ENCODE data around the gene PAQR5. TPM values are rescaled to one million over a fixed set of nuclear protein-coding genes. Genes with fewer than 3 reads are reported as not detected.
"Not testable (repeated sequence)": the region's sequence is repeated elsewhere in the genome, so short reads cannot be mapped to it uniquely, and the experiment has no call there.

PAQR5 gene
- total RNA-seq, 1 experiment from 2014 or later, result 2.0 TPM

DNA sequence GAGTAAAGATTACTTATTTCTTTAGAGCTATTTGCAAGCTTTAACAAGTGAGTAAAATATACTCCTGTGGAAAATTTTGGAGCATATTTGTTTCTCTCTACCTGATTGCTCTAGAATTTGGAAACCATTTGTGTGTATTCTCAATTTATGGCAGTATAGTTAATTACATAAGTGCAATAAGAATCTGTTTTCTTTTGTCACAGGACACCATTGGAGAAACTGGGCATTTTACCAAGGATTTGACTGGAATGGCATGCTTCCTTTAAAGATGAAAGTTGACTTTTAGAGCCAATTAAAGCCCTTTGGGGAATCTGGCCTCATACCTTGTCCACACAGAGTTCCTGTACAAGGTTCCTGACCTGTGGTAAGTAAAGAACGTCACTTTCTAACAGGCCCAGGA, 38.4 kb downstream of the PAQR5 start:
- H3K9me3 ChIP-seq (ENCODE audit: control insufficient read depth, insufficient read depth, low read depth, low read length), result no peaks in the 10 kb centered on the region
- DNase-seq (ENCODE audit: low read depth, low spot score) (no peak), ATAC-seq (no peak)
- H3K27ac ChIP-seq (ENCODE audit: low read length), result no peak overlapping the region
- intact Hi-C loops (cut with micrococcal nuclease; ENCODE audit: unreplicated experiment), result no loop called here
- no peaks in the 10 kb centered on the region for H3K4me1 ChIP-seq (ENCODE audit: control insufficient read depth, insufficient read depth, low read length)
- H3K4me3 ChIP-seq (ENCODE audit: low read depth in 2 of 2, low read length in 2 of 2), result no peak overlapping the region
- TF ChIP-seq TCF7L2 (IDR thresholded peaks at IDR 0.05; ENCODE audit: low read depth, low read length) (no peak), CTCF (IDR thresholded peaks at IDR 0.05) (no peak), SIN3A (IDR thresholded peaks at IDR 0.05; ENCODE audit: borderline replicate concordance, insufficient read depth, low read depth, low read length) (no peak), POLR2AphosphoS5 (IDR thresholded peaks at IDR 0.05; ENCODE audit: low read depth, low read length) (no peak)
- TF ChIP-seq, protein P1, sequence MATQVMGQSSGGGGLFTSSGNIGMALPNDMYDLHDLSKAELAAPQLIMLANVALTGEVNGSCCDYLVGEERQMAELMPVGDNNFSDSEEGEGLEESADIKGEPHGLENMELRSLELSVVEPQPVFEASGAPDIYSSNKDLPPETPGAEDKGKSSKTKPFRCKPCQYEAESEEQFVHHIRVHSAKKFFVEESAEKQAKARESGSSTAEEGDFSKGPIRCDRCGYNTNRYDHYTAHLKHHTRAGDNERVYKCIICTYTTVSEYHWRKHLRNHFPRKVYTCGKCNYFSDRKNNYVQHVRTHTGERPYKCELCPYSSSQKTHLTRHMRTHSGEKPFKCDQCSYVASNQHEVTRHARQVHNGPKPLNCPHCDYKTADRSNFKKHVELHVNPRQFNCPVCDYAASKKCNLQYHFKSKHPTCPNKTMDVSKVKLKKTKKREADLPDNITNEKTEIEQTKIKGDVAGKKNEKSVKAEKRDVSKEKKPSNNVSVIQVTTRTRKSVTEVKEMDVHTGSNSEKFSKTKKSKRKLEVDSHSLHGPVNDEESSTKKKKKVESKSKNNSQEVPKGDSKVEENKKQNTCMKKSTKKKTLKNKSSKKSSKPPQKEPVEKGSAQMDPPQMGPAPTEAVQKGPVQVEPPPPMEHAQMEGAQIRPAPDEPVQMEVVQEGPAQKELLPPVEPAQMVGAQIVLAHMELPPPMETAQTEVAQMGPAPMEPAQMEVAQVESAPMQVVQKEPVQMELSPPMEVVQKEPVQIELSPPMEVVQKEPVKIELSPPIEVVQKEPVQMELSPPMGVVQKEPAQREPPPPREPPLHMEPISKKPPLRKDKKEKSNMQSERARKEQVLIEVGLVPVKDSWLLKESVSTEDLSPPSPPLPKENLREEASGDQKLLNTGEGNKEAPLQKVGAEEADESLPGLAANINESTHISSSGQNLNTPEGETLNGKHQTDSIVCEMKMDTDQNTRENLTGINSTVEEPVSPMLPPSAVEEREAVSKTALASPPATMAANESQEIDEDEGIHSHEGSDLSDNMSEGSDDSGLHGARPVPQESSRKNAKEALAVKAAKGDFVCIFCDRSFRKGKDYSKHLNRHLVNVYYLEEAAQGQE (IDR thresholded peaks at IDR 0.05; ENCODE audit: insufficient read depth in 1 of 2, low read depth in 2 of 2, low read length in 1 of 2), result no peak
- ChIA-PET POLR2A (no interaction called here), CTCF (no interaction called here)
- no TSS peak for BruUV-seq (replicated peaks)
- H3K27me3 ChIP-seq (ENCODE audit: control insufficient read depth, insufficient read depth, low read length), result no peaks in the 10 kb centered on the region
- in situ Hi-C loops (cut with HindIII; ENCODE audit: low pct_unique_long_range_greater_than_20kb, low sequenced_read_pairs), result no loop called here
- H3K36me3 ChIP-seq (ENCODE audit: control insufficient read depth, insufficient read depth, low read length), result no peaks in the 10 kb centered on the region

DNA sequence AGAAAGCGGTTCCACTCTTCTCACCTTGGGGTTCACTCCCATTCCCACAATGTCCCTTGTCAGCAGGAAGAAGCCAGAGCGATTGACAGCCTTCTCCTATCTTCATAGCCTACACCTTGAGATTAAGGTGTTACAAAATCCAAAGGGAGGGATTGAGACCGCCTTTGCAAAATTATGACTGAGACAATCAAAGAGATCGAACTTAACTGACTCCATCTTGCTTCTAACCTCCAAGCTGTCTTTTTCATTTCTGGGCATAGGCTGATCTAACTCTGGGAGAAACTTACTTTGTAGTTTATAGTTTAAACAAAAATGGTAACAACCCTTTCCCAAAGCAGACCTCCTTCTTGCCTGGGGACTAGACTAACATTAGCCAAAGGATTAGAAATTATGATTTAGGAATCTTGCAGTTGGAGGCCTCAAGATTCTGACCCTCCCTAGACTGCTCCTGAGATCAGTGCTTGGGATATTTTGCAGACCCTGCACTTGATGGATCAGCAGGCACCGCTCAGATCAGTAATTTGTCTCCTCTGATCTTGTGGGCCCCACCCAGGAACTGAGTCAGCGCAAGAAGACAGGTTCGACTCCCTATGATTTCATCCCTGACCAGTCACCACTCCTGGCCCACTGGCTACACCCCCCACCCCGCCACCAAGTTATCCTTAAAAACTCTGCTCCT, 40.0 kb downstream of the PAQR5 start:
- in situ Hi-C loops (cut with HindIII; ENCODE audit: low pct_unique_long_range_greater_than_20kb, low sequenced_read_pairs), result no loop called here
- Histone ChIP-seq H3K27me3 (ENCODE audit: control insufficient read depth, insufficient read depth, low read length) (no peaks in the 10 kb centered on the region), H3K9me3 (ENCODE audit: control insufficient read depth, insufficient read depth, low read depth, low read length) (no peaks in the 10 kb centered on the region), H3K4me1 (ENCODE audit: control insufficient read depth, insufficient read depth, low read length) (no peaks in the 10 kb centered on the region), H3K27ac (ENCODE audit: low read length) (no peak overlapping the region), H3K4me3 (ENCODE audit: low read depth in 2 of 2, low read length in 2 of 2) (no peak overlapping the region), H3K36me3 (ENCODE audit: control insufficient read depth, insufficient read depth, low read length) (no peaks in the 10 kb centered on the region)
- BruUV-seq (replicated peaks), result no TSS peak
- ChIA-PET CTCF (no interaction called here), POLR2A (interaction anchor here (0.5 kb wide), 1 partner anchor 119 kb away, joined by 4 read pairs; no protein-coding TSS in a partner anchor)
- DNase-seq (ENCODE audit: low read depth, low spot score), result no peak
- TF ChIP-seq SIN3A (IDR thresholded peaks at IDR 0.05; ENCODE audit: borderline replicate concordance, insufficient read depth, low read depth, low read length), result no peak
- no peak for TF ChIP-seq CTCF (IDR thresholded peaks at IDR 0.05)
- no peak for TF ChIP-seq TCF7L2 (IDR thresholded peaks at IDR 0.05; ENCODE audit: low read depth, low read length)
- TF ChIP-seq POLR2AphosphoS5 (IDR thresholded peaks at IDR 0.05; ENCODE audit: low read depth, low read length), result no peak
- TF ChIP-seq, protein P1 (IDR thresholded peaks at IDR 0.05; ENCODE audit: insufficient read depth in 1 of 2, low read depth in 2 of 2, low read length in 1 of 2), result no peak
- ATAC-seq, result no peak
- intact Hi-C loops (cut with micrococcal nuclease; ENCODE audit: unreplicated experiment), result no loop called here

DNA sequence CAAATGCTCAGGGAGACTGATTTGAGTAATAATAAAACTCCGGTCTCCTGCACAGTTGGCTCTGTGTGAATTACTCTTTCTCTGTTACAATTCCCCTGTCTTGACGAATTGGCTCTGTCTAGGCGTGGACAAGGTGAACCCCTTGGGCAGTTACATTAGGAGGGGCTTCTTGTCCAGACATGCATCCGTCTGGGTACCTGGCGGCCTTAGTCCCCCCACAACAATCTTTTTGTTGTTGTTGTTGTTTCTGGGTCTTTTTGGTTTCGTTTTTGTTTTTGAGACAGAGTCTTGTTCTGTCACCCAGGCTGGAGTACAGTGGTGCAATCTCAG, 40.5 kb downstream of the PAQR5 start:
- CTCF ChIA-PET; H3K27ac ChIP-seq (ENCODE audit: low read length); BruUV-seq (replicated peaks); intact Hi-C loops (cut with micrococcal nuclease; ENCODE audit: unreplicated experiment); ATAC-seq; H3K4me1 ChIP-seq (ENCODE audit: control insufficient read depth, insufficient read depth, low read length); DNase-seq (ENCODE audit: low read depth, low spot score); H3K9me3 ChIP-seq (ENCODE audit: control insufficient read depth, insufficient read depth, low read depth, low read length); H3K4me3 ChIP-seq (ENCODE audit: low read depth in 2 of 2, low read length in 2 of 2); in situ Hi-C loops (cut with HindIII; ENCODE audit: low pct_unique_long_range_greater_than_20kb, low sequenced_read_pairs); H3K27me3 ChIP-seq (ENCODE audit: control insufficient read depth, insufficient read depth, low read length); POLR2A ChIA-PET; H3K36me3 ChIP-seq (ENCODE audit: control insufficient read depth, insufficient read depth, low read length): not testable (repeated sequence)
